ENCODE measurements around the gene CLEC7A.

The CLEC7A gene

GRCh38 chr12:10115311-10115710, 14.7 kb downstream of the CLEC7A start:
- TF ChIP-seq CTCF (conservative IDR thresholded peaks at IDR 0.05; ENCODE audit: low read length): no peak
- TF ChIP-seq EZH2phosphoT487 (IDR thresholded peaks at IDR 0.05; ENCODE audit: borderline replicate concordance): no peak
- Histone ChIP-seq H3K27me3 (ENCODE audit: insufficient read depth, low read length, poor library complexity, severe bottlenecking) (no peaks in the 10 kb centered on the region), H3K36me3 (ENCODE audit: insufficient read depth, low read length) (no peaks in the 10 kb centered on the region), H3K9me2 (replicated peaks; ENCODE audit: low read depth, low read length) (no peaks in the 10 kb centered on the region), H3K79me2 (ENCODE audit: insufficient read depth, low read length) (no peaks in the 10 kb centered on the region), H3K9me3 (ENCODE audit: insufficient read depth, low read depth, low read length) (no peaks in the 10 kb centered on the region), H2AFZ (ENCODE audit: low read length) (no peak overlapping the region), H4K20me1 (ENCODE audit: insufficient read depth, low read length, poor library complexity, severe bottlenecking) (no peaks in the 10 kb centered on the region), H3F3A (ENCODE audit: low read depth) (no peaks in the 10 kb centered on the region), H3K4me2 (ENCODE audit: low read depth, low read length, poor library complexity, severe bottlenecking) (no peak overlapping the region), H3K9ac (ENCODE audit: low read depth, low read length, poor library complexity, severe bottlenecking) (no peak overlapping the region), H3K4me1 (ENCODE audit: insufficient read depth, low read length, poor library complexity, severe bottlenecking) (no peaks in the 10 kb centered on the region), H3K4me3 (ENCODE audit: low read length, poor library complexity, severe bottlenecking) (no peak overlapping the region)

GRCh38 chr12:10113920-10114319, 16.1 kb downstream of the CLEC7A start:
- H3K9me3 ChIP-seq (ENCODE audit: insufficient read depth, low read depth, low read length): no peaks in the 10 kb centered on the region
- H3K9ac ChIP-seq (ENCODE audit: low read depth, low read length, poor library complexity, severe bottlenecking): no peak overlapping the region
- H3K27me3 ChIP-seq (ENCODE audit: insufficient read depth, low read length, poor library complexity, severe bottlenecking): no peaks in the 10 kb centered on the region
- no peaks in the 10 kb centered on the region for H3K79me2 ChIP-seq (ENCODE audit: insufficient read depth, low read length)
- no peak overlapping the region for H2AFZ ChIP-seq (ENCODE audit: low read length)
- no peaks in the 10 kb centered on the region for H4K20me1 ChIP-seq (ENCODE audit: insufficient read depth, low read length, poor library complexity, severe bottlenecking)
- H3K36me3 ChIP-seq (ENCODE audit: insufficient read depth, low read length): no peaks in the 10 kb centered on the region
- H3K4me1 ChIP-seq (ENCODE audit: insufficient read depth, low read length, poor library complexity, severe bottlenecking): no peaks in the 10 kb centered on the region
- no peak overlapping the region for H3K4me2 ChIP-seq (ENCODE audit: low read depth, low read length, poor library complexity, severe bottlenecking)
- no peaks in the 10 kb centered on the region for H3K9me2 ChIP-seq (replicated peaks; ENCODE audit: low read depth, low read length)
- no peak overlapping the region for H3K4me3 ChIP-seq (ENCODE audit: low read length, poor library complexity, severe bottlenecking)
- no peaks in the 10 kb centered on the region for H3F3A ChIP-seq (ENCODE audit: low read depth)
- TF ChIP-seq EZH2phosphoT487 (IDR thresholded peaks at IDR 0.05; ENCODE audit: borderline replicate concordance) (no peak), CTCF (conservative IDR thresholded peaks at IDR 0.05; ENCODE audit: low read length) (no peak)

GRCh38 chr12:10113075-10113474, 16.9 kb downstream of the CLEC7A start:
- Histone ChIP-seq H2AFZ (ENCODE audit: low read length) (no peak overlapping the region), H3K4me1 (ENCODE audit: insufficient read depth, low read length, poor library complexity, severe bottlenecking) (no peaks in the 10 kb centered on the region), H3K4me3 (ENCODE audit: low read length, poor library complexity, severe bottlenecking) (no peak overlapping the region), H4K20me1 (ENCODE audit: insufficient read depth, low read length, poor library complexity, severe bottlenecking) (no peaks in the 10 kb centered on the region), H3K9me3 (ENCODE audit: insufficient read depth, low read depth, low read length) (no peaks in the 10 kb centered on the region), H3K9me2 (replicated peaks; ENCODE audit: low read depth, low read length) (no peaks in the 10 kb centered on the region), H3K9ac (ENCODE audit: low read depth, low read length, poor library complexity, severe bottlenecking) (no peak overlapping the region), H3K36me3 (ENCODE audit: insufficient read depth, low read length) (no peaks in the 10 kb centered on the region), H3K79me2 (ENCODE audit: insufficient read depth, low read length) (no peaks in the 10 kb centered on the region), H3F3A (ENCODE audit: low read depth) (no peaks in the 10 kb centered on the region), H3K27me3 (ENCODE audit: insufficient read depth, low read length, poor library complexity, severe bottlenecking) (no peaks in the 10 kb centered on the region), H3K4me2 (ENCODE audit: low read depth, low read length, poor library complexity, severe bottlenecking) (no peak overlapping the region)
- TF ChIP-seq EZH2phosphoT487 (IDR thresholded peaks at IDR 0.05; ENCODE audit: borderline replicate concordance): no peak
- TF ChIP-seq CTCF (conservative IDR thresholded peaks at IDR 0.05; ENCODE audit: low read length): no peak
